WTC11 (cell line): ENCODE data around the gene ITPR2.

ENCODE experiments used
- ARID4B ChIP-seq: sonication (generic); formaldehyde crosslinking; IDR thresholded peaks from 2 replicates; pipeline ENCODE4 v1.8.0; 2023; ENCODE audit warnings: missing genetic modification reagents, mild to moderate bottlenecking, borderline replicate concordance
- ATF2 ChIP-seq: sonication (generic); formaldehyde crosslinking; IDR thresholded peaks from 2 replicates; pipeline ENCODE4 v1.8.1; 2022; ENCODE audit warnings: low read depth, missing genetic modification reagents, borderline replicate concordance
- ATF6 ChIP-seq: sonication (generic); formaldehyde crosslinking; IDR thresholded peaks from 2 replicates; pipeline ENCODE4 v1.8.1; 2023; ENCODE audit warnings: mild to moderate bottlenecking, missing genetic modification reagents
- CBFB ChIP-seq: sonication (generic); formaldehyde crosslinking; IDR thresholded peaks from 2 replicates; pipeline ENCODE4 v1.8.1; 2022; ENCODE audit warnings: mild to moderate bottlenecking, low read depth, missing genetic modification reagents
- CTCF ChIP-seq: fragments of 200-600 bp; IDR thresholded peaks from 2 replicates; pipeline ENCODE4 v1.8.0; 2022; ENCODE audit warnings: antibody characterized with exemption
- ETV6 ChIP-seq: sonication (generic); formaldehyde crosslinking; IDR thresholded peaks from 2 replicates; pipeline ENCODE4 v1.8.1; 2022; ENCODE audit warnings: mild to moderate bottlenecking, missing genetic modification reagents
- FOXJ3 ChIP-seq: sonication (generic); formaldehyde crosslinking; IDR thresholded peaks from 2 replicates; pipeline ENCODE4 v1.9.0; 2021; ENCODE audit warnings: missing genetic modification reagents, mild to moderate bottlenecking, borderline replicate concordance
- PRDM15 ChIP-seq: sonication (generic); formaldehyde crosslinking; IDR thresholded peaks from 2 replicates; pipeline ENCODE4 v1.8.0; 2022; ENCODE audit warnings: missing genetic modification reagents
- SOX15 ChIP-seq: fragments of 250-450 bp; sonication (Bioruptor Pico); IDR thresholded peaks from 2 replicates; pipeline ENCODE4 v1.9.0; 2021; ENCODE audit warnings: mild to moderate bottlenecking
- TEAD1 ChIP-seq: sonication (generic); formaldehyde crosslinking; IDR thresholded peaks from 2 replicates; pipeline ENCODE4 v1.8.0; 2022; ENCODE audit warnings: mild to moderate bottlenecking, missing genetic modification reagents
- ZNF219 ChIP-seq: sonication (generic); formaldehyde crosslinking; IDR thresholded peaks from 2 replicates; pipeline ENCODE4 v1.8.0; 2023; ENCODE audit warnings: missing genetic modification reagents, mild to moderate bottlenecking, borderline replicate concordance

GRCh38 chr12:26299751-26300150 lies 533.2 kb downstream of the ITPR2 start:
- TF ChIP-seq CBFB (no peak), ATF6 (CRISPR knock-in tag) (no peak), ZNF219 (CRISPR knock-in tag) (no peak), PRDM15 (CRISPR knock-in tag) (no peak), FOXJ3 (CRISPR knock-in tag) (no peak), TEAD1 (CRISPR knock-in tag) (no peak), CTCF (no peak), ARID4B (no peak), ETV6 (CRISPR knock-in tag) (no peak), SOX15 (CRISPR knock-in tag) (no peak), ATF2 (no peak)
